ENCODE data around the gene STK36.

The STK36 gene

DNA sequence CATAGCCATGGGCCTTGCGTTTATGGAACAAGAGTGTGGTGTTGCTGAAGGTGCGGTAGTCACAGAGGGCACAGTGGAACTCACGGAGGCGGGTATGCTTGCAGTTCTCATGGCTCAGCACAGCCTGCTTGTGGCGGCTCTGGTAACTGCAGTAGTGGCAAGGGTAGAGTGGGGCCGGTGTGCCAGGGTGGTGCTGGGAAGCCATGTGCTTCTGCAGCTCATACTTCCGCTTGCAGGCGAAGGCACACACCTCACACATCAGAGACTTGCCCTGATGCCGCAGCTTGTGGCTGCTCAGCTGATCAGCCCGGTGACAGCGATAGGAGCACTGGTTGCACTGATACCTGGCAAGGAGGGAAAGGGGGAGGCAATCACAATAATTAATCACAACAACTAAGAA, 27.2 kb upstream of the STK36 start:
- Histone ChIP-seq H3K9me3 (ENCODE audit: severe bottlenecking) (no peaks in the 10 kb centered on the region), H3K27ac (no peak overlapping the region), H3K27me3 (ENCODE audit: insufficient read depth, low read depth, severe bottlenecking) (no peaks in the 10 kb centered on the region), H3K4me3 (ENCODE audit: low read depth, low read length) (no peak overlapping the region), H3K36me3 (peaks cover 93% of the 10 kb centered on the region)
- TF ChIP-seq CTCF (IDR thresholded peaks at IDR 0.05; ENCODE audit: low read depth, low read length) = 0 out of 2 replicates have a peak, but pooled peaks have one; percentile 11
- no peak for DNase-seq

DNA sequence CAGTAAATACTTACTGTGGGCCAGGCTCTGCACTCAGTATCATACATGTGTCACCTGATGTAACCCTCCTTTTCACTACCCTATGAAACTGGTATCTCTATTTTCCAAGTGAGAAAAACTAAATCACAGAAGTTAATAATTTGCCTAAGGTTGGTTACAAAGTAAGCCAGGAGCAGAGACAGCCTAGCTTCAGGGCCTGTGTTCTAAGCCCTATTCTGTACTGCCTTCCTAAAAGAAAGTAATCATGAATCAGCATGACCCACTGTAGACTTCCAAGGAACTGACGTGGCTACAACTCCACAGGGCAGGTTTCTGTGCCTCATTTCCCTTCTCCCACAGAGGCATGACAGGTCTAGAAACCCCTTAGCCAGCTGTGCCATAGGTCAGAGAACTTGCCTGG, 26.8 kb upstream of the STK36 start:
- H3K27me3 ChIP-seq (ENCODE audit: insufficient read depth, low read depth, severe bottlenecking) = no peaks in the 10 kb centered on the region
- no peak for DNase-seq
- TF ChIP-seq CTCF (IDR thresholded peaks at IDR 0.05; ENCODE audit: low read depth, low read length) = no peak
- H3K27ac ChIP-seq = no peak overlapping the region
- no peaks in the 10 kb centered on the region for H3K9me3 ChIP-seq (ENCODE audit: severe bottlenecking)
- H3K36me3 ChIP-seq = peaks cover 95% of the 10 kb centered on the region
- no peak overlapping the region for H3K4me3 ChIP-seq (ENCODE audit: low read depth, low read length)

- DNase-seq = peak; percentile 57
Measured at GRCh38 chr2:218648088-218648786, 23.6 kb upstream of the STK36 start.

DNA sequence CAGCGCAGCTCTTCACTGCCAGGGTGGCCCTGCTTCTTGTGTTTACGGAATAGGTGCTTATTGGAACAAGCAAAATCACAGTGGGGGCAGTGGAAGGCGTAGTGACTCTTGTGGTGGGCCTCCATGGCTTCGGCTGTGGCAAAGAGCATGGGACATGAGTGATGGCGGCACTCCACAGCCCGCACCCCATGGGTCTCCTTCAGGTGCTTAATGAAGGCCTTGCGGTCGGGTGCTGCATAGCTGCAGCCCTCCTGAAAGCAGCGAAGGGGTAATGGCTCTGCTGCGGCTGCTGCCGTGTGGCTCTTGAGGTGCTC, 23.1 kb upstream of the STK36 start:
- Histone ChIP-seq H3K4me3 (ENCODE audit: low read depth, low read length) (no peak overlapping the region), H3K27me3 (ENCODE audit: insufficient read depth, low read depth, severe bottlenecking) (no peaks in the 10 kb centered on the region), H3K9me3 (ENCODE audit: severe bottlenecking) (no peaks in the 10 kb centered on the region), H3K27ac (no peak overlapping the region), H3K36me3 (peaks cover 96% of the 10 kb centered on the region)
- no peak for TF ChIP-seq CTCF (IDR thresholded peaks at IDR 0.05; ENCODE audit: low read depth, low read length)
- DNase-seq = no peak

More at GRCh38 chr2:218648088-218648786, 23.6 kb upstream of the STK36 start:
- no peaks in the 10 kb centered on the region for H3K9me3 ChIP-seq (ENCODE audit: severe bottlenecking)
- H3K36me3 ChIP-seq = peaks cover 95% of the 10 kb centered on the region
- H3K27me3 ChIP-seq (ENCODE audit: insufficient read depth, low read depth, severe bottlenecking) = no peaks in the 10 kb centered on the region
- H3K27ac ChIP-seq = no peak overlapping the region
- H3K4me3 ChIP-seq (ENCODE audit: low read depth, low read length) = no peak overlapping the region
- TF ChIP-seq CTCF (IDR thresholded peaks at IDR 0.05; ENCODE audit: low read depth, low read length) = peak; percentile 89

GRCh38 chr2:218655751-218656150, 16.1 kb upstream of the STK36 start:
- no peak for TF ChIP-seq CTCF (IDR thresholded peaks at IDR 0.05; ENCODE audit: low read depth, low read length)
- Histone ChIP-seq H3K36me3 (peaks cover 85% of the 10 kb centered on the region), H3K9me3 (ENCODE audit: severe bottlenecking) (no peaks in the 10 kb centered on the region), H3K4me3 (ENCODE audit: low read depth, low read length) (no peak overlapping the region), H3K27ac (no peak overlapping the region), H3K27me3 (ENCODE audit: insufficient read depth, low read depth, severe bottlenecking) (no peaks in the 10 kb centered on the region)
- no peak for DNase-seq
